HG03457 (cell line): ENCODE measurements around the gene SND1.

Experiments used
- ATAC-seq: cut with Tn5 transposase; IDR thresholded peaks from one replicate; pipeline ENCODE4 v1.9.1; 2021; ENCODE audit warnings: moderate number of reproducible peaks; ENCODE audit not compliant: unreplicated experiment

The SND1 gene

DNA sequence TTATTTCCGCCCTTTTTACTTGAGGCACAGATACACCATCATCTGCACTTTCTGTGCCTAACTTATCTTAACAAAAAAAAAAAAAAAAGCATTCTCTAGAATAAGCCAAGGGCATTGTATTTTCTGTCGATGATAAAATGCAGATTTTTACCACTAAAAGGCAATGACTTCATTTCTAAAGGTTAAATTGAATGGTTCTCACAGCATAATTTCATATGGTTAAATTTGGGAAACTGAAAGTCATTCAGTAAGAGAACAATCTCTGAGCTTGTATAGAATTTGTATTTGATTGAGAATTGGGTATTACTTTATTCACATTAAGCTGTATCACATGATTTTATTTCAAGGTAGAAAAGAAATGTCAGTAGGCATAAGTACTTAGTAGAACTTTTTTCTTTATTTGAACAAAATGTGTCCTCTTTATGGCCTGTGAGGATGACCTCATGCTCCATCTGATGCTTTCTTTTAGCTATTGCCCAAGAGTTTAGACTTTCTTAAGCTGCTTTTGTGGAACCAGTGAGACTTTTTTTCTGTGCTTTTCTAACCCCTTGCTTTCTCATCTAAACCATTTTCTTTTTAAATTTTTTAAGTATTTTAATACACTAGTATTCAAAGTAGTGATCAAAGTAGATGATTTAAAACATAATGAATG is 268.9 kb downstream of the SND1 start:
- no peak for ATAC-seq

DNA sequence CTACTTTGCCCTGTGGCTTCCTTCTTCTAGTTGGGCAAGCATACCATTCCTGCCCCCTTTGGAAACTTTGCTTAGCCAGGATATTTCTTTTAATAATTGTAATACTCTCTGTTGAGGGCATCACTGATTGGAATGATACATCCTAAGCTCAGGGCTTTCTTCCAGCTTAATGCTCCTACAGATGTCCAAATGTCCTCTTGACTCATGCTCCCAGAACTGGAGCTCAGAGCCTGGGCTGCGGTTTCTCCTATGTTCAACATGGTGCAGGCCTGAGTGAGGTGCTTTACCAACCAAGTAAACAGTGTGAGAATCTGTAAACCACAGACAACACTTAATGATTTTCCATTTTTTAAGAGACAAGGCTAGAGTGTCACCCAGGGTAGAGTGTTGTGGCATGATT is 270.7 kb downstream of the SND1 start:
- ATAC-seq: no peak

DNA sequence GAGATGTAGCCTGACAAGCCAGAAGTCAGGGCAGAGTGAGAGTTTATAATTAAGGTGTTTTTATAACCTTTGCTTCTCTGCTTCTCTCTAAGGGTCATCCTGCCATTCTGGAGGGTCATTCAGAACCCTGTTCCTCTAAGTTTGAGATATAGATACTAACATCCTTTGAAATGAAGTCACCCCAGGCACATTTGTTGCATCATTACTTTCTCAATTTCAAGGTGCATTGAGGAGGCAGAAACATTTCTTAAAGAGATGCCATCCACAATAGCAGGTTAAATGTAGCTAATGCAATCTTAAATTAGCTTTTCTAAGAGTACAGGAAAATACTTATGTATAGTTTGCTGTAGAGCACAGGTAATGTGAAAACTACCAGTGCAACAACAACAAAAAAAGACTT is 272.9 kb downstream of the SND1 start:
- ATAC-seq: no peak

DNA sequence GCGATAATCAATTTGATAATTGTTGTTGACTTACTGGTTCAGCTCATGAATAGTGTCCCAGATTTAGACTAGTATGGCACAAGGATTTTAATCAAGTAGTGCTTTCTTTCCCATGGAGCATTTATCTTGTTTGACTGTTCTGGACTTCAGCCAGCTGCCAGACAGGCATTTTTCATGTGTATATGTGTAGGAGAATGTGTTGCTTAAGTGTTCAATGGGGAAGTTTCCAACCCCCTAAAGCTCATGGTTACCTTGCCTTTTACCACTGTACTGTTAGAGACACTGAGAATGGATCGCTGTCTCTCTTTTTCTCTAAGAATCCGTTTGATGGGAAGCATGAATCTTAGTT is 275.3 kb downstream of the SND1 start:
- no peak for ATAC-seq

DNA sequence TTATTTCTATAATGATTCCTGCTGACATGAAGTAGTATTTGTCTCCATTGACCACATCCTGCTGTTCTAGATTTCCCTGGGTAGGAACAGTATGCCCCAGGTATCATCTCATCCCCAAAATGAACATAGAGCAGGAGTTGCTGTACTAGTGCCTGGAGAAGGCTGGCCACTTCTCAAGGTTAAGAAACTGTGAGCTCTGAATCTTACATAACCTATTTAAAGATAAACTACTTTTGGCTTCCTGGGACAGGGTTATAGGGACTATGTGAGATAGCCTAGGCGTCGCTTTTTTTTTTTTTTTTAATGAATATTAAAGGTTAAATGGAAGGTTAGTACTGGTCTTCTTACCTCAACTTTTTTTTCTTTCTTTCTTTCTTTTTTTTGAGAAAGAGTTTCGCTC is 276.2 kb downstream of the SND1 start:
- ATAC-seq: no peak

DNA sequence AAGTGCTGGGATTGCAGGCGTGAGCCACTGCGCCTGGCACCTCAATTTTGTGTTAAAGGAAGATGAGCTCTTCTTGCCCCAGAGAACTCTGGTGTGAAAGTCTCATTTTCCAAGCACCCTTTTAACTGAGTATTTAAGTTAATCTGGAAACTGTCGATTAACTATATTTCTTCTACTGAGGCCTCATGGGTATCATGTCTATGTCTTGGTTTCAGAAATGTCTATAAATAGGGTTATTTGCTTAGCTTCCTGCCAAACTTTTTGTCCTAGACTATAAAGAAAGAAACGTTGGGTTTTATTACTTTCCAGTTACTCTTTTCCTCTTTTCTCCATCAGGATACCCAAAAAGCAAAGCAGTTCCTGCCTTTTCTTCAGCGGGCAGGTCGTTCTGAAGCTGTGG is 276.9 kb downstream of the SND1 start:
- ATAC-seq: no peak

DNA sequence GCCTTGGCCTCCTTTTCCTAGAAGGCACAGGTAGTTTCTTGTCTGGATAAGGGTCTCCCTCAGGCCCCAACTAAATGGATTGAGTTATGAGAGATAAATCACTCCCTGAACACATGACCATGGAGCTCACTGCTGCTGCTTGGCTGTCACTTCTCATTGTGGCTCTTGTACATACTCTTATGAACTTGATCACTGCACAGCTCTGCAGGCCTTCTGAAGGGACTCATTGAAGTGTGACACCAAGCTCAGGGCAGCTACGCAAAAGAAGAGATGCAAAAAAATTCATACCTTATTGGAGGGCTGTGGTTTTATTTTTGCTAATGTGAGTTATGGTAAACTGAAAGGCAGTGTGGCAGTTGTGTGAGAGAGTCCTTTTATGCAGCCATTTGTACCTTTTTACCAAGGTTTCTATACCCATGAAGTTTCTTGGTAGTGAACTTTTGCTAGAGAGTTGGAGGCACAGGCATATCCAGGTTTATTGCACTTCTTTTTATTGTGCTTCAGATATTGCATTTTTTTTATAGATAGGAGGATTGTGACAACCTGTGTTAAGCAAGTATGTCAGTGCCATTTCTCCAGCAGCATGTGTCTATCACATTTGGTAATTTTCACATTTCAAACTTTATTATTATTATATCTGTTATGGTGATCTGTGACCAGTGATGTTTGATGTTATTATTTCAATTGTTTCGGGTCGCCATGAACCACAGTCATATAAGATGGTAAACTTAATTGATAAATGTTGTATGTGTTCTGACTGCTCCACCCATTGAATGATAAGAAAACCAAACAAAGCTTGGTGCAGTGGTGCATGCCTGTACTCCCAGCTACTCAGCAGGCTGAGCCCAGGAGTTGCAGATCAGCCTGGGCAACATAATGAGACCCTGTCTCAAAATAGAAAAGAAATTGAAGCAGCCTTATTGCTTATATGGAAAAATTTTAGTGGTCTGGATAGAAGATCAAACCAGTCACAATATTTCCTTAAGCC is 278.6 kb downstream of the SND1 start:
- ATAC-seq: no peak

DNA sequence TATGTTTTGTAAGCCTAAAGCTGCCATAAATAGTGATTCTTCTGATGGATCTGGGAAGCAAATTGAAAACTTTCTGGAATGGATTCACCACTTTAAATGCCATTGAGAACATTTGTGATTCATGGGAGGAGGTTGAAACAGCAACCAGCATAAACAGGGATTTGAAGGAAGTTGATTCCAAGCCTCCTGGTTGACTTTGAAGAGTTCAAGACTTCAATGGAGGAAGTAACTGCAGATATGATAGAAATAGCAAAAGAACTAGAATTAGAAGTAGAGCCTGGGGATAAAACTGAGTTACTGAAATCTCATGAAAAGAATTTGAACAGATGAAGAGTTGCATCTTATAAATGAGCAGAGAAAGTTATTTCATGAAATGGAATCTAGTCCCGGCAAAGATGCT is 280.1 kb downstream of the SND1 start:
- ATAC-seq: no peak

DNA sequence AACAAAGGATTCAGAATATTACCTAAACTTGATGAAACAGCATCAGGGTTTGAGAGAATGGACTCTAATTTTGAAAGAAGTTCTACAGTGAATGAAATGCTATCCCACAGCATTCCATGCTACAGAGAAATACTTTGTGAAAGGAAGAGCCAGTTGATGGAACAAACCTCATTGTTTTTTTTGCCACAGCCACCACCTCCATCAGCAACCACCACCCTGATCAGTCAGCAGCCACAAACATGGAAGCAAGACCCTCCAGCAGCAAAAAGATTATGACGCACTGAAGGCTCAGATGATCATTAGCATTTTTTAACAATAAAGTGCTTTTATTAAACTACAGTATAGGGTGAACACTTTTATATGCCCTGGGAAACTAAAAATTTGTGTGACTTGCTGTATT is 280.5 kb downstream of the SND1 start:
- no peak for ATAC-seq

DNA sequence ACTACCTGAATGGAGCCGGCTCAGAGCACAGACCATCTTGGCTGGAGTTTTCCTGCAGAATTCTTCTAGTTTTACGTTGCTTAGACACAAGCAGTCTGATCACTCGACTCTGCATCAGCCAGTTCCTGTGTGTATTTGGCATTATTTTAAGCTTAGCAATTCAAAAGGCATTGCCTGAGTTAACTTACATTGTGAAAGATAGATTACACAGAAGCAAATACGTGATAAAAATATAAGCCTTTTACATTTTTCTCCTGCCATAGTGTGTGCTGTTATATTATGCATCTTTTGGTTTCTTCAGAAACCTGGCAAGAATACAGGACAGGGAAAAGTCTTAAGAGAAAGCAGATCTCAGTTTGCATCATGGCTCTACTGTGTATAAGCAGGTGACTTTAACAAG is 281.2 kb downstream of the SND1 start:
- ATAC-seq: no peak

DNA sequence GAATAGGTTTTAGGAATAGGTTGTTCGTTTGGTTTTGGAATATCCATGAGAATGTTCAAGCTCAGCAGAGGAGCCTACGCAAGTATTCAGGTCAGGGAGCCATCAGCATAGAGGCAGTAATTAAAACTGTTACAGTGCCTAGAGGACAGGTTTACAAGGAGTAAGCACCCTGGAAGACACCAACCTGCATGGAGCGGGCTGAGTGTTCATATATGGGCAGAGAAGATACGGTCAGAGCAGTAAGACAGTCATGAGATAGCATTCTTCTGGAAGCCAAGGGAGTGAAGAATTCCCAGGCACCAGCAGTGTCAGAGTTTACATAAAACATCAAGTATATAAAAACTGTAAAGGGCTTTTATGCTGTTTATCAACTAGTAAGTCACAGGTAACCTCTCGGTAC is 282.7 kb downstream of the SND1 start:
- no peak for ATAC-seq

DNA sequence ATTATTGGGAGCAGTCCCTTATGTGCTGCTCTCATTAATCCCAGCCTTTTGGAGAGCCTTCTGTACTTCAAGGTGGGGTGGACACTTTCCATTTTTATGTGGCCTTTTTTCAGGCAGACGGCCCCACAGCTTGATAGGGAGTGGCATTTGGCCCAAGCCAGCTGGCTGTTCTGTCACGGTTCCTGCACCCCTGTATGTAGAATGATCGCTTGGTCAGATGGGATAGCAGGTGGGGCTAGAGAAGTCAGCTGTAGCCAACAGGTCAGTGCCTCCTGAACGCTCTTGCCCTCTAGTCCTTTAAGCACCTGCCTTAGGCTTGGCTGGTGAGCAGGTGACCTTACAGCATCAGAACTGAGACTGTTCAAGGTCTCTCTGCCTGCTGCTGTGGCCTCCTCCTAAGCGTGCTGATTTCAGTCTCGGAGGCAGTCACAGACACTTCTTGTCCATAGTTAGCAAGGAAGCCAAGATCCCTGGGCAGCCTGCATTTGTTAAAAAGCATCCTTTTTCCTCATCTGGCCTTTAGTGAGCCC is 283.9 kb downstream of the SND1 start:
- ATAC-seq: no peak

DNA sequence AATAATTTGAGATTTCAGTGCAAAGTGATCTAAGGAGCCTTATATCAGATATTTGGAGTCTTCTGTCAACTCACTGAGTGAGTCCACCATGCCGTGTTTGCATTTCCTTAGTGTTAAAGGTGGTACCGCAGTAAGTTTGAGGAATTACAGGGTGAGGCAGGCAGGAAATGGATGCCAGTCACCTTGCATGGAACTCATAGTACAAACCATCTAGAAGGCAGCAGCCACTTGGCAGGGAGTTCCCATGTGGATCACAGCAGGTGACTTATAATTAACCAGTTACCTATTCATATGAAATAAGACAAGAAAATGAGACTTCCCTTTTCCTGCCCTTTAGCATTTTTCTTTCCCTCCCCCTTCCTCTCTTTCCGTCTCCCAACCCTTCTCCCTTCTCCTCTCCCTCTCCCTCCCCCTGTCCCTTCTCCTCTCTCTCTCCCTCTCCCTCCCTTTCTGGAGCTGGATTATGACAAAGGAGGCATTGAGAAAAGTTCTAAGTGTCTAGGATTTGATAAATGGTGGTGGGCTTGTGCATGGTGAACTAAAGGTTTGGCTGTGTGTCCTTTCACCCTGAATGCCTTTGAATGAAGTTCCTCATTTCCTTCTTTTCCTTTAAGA is 285.2 kb downstream of the SND1 start:
- no peak for ATAC-seq

DNA sequence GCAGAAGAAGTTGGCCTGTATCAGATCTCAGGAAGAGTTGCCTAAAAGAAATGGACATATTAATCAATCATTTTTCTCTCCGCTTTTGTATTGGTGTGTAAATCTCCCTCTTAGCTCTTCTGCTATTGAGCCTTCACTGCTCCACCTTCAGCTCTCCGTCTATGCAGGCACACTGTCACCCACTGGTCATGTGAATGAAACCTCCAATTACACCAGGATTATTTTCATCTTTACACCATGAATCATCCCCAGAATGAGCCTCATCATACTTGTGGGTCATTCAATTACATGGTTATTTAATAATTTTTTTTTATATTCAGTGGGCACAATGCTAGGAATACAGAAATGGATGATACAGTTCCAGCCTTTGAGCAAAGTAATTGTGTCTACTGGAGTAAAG is 286.6 kb downstream of the SND1 start:
- no peak for ATAC-seq

DNA sequence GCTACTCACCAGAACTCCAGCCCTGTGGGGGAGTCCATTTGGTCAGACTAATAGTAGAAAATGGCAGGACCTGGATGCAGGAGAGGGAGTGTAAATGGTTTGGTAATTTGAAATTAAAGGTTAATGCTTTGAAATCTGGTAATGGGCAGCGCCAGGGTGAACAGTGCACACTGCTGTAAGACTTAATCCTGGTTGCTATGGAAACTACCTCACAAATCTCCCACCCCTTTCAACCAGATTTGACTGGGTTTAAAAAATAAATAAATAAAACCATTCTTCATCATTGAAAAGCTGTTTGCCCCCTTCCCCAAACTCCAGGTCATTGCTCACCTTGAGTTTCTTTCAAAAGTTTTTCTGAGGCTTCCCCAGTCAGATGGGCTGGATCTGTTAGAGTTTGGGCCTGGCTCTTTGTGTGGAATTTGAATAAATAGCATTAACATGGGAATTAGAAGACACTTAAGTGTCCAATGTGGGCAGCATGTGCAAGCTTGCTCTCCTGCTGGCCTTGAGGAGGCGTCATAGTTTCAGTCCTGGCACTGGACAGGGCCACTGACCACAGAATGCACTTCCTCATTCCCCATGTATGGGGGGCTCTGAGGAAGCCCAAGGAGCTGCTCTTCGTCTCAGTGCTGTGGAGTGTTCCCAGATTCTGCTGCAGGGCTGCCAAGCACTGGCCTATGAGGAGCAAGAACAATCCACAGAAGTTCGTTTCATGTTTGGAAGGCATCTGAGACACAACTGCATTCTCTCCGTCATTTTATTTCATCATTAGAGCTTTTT is 288.6 kb downstream of the SND1 start:
- no peak for ATAC-seq

DNA sequence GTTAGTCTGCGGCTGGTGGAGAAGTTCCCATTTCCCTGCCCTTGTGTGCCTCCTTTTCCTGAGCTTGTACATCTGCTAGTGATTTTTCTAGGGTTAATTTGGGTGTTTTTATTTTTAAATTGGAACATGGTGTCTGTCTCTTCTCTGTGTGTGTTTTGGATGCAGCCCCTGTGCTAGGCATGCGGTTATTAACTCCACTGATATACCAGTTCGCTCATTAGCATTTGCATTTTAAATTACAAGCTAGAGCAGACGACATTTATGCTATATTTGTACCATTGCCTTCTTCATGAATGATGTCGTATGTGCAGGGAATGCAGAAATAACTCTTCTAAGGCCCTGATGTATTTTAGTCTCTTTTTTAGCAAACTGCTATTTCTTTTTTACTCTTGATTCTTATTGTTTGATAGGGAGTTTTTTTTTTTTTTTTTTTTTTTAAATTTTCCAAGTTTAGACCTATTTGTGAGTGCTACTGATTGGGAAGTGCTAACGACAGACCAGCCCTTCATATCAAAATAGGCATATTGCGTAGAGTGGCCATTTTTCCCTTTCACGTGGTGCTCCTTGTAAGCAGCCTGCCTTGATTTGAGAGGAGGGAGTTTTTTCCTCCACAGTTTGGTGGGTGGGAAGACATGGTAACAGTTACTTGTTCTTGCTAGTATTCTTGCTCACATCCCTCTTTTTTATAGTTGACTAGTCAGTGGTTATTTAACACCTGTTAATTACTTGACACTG is 289.6 kb downstream of the SND1 start:
- no peak for ATAC-seq

DNA sequence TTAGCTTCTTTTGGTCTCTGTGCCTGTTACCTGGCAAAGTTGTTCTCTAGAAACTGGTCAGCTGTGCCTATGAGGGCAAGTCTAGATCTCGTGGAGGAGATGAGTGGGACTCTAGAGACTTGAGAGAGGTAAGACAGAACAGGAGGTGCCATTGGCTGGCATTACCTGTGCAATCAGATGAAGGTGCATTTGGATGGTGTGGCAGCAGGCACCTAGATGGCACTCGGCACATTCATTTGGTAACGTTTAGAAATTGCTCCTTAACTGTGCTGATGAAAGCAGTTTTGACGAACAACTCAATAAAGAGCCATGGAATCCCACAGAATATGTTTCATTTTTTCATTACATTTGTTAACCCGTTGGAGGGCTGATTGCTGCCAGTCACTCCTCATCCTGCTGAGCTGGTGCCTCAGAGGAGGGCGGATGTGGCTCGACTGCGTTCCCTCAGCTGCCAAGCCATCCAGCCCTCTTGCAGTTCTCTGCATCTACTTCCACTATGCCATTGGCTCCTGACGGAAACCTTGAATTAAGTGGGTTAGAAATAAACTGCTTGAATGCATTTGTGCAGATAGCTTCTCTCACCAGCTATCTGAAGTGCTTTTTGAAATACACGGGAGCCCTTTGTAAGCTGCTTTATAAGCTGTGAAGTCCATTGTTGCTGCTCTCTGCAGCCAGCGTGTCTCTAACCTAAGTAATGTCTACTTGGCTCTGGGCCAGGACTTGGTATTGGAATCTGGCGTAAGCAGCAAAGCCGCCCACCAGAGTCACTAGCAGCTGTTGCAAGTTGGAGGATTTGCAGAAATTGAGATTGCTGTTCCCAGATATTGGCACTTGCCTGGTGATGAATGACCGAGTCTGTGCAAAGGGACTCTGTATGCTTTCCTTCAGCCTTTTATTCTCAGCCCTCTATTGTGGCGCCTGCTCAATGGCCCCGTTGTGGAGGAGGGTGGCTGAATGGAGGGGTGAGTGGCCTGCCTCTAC is 291.8 kb downstream of the SND1 start:
- ATAC-seq: no peak

DNA sequence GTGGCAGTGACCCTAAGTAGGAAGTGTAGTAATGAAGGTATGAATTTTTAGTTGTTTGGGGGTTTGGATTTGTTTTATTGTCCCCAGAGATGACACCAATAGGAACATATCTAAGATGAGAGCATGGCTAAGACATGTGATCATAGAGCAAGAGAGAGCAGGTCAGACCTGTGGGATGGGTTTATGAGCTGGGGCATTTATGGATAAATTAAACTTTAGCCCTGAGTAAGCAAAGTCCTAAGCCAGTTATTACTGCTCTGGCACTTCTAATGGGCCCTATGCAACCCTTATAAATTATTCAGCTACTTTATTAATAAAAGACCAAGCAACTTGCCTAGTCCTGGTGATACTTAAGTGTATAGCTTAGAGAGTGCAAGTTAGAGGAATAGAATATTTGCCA is 294.1 kb downstream of the SND1 start:
- no peak for ATAC-seq

DNA sequence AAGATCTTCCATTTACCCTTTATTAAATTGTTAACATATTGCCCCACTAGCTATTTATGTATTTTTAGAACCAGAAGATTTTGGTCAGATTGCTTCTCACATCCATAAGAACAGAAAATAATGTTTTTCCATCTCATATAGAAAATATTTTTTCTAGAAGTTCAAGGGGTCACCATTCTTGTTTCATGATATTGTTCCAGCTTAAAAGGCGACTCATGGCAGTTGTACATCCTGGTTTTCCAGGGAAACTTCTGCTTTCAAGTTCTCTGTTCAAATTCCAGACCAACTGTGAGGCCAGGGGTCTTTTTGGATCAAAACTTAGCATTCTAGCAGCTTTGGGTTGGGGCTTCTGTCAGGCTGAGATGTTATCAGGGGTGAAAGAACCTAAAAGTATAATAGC is 294.9 kb downstream of the SND1 start:
- no peak for ATAC-seq
